ENCODE measurements around the gene CAPZB.

DNA sequence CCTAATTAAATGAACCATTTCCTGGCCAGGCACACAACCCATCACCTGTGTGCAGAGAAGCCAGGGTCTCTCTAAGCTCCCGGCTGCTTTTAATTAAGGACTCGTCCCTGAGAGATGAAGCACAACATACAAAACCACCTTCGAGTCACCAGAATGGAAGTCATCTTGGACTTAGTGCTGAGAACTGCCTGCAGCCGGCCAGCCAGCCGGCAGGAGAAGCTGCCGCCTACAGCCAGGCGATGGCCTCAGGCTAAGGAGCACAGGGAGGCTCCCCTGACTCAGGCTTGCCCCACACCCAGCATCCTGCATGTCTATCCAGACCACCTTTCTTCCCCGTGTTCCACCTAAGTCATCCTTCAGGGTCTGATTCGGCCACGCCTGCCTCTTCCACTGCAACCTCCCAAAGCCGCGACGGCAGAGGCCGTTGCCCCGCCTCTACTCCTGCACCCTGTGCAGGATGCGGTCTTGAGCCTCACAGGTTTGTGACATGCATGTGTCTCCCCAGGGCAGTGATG lies 89.6 kb downstream of the CAPZB start:
- TF ChIP-seq, protein P1, sequence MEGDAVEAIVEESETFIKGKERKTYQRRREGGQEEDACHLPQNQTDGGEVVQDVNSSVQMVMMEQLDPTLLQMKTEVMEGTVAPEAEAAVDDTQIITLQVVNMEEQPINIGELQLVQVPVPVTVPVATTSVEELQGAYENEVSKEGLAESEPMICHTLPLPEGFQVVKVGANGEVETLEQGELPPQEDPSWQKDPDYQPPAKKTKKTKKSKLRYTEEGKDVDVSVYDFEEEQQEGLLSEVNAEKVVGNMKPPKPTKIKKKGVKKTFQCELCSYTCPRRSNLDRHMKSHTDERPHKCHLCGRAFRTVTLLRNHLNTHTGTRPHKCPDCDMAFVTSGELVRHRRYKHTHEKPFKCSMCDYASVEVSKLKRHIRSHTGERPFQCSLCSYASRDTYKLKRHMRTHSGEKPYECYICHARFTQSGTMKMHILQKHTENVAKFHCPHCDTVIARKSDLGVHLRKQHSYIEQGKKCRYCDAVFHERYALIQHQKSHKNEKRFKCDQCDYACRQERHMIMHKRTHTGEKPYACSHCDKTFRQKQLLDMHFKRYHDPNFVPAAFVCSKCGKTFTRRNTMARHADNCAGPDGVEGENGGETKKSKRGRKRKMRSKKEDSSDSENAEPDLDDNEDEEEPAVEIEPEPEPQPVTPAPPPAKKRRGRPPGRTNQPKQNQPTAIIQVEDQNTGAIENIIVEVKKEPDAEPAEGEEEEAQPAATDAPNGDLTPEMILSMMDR (IDR thresholded peaks at IDR 0.05; ENCODE audit: low read depth, low read length), result no peak
- no peak for TF ChIP-seq POLR2A (IDR thresholded peaks at IDR 0.05; ENCODE audit: extremely low read depth, insufficient read length)
- no peak for TF ChIP-seq MYC (IDR thresholded peaks at IDR 0.05; ENCODE audit: low read depth, low read length)

All from NB4 (cell line).